Ovary (tissue), 9 donors: ENCODE results near the gene SH3PXD2A. TPM values are rescaled to one million over a fixed set of nuclear protein-coding genes. Genes with fewer than 3 reads are reported as not detected.

Experiments
- DNase-seq, 5 donors: peaks; one replicate each; pipeline ENCODE4 v3.0.0-alpha.2; 2019 to 2020
- H3K27ac ChIP-seq, 2 donors: fragments of 200-600 bp; one replicate each; pipeline versions ENCODE4 v1.5.1 to v1.8.0; 2019 to 2022
- H3K27me3 ChIP-seq: fragments of 200-600 bp; one replicate; pipeline ENCODE4 v1.8.0; 2022
- H3K36me3 ChIP-seq: fragments of 200-600 bp; sonication (generic); one replicate; pipeline ENCODE4 v1.5.1; 2019
- H3K4me1 ChIP-seq: one replicate; pipeline ENCODE4 v1.8.1; 2013; ENCODE audit warnings: mild to moderate bottlenecking, moderate library complexity; ENCODE audit not compliant: insufficient read depth
- H3K4me3 ChIP-seq: fragments of 200-600 bp; sonication (generic); one replicate; pipeline ENCODE4 v1.5.1; 2017
- H3K9me3 ChIP-seq, 2 donors: fragments of 200-600 bp in 1 of 2; sonication (generic) in 1 of 2; one replicate each; pipeline versions ENCODE4 v1.5.1 to v1.8.1; 2013 to 2019; ENCODE audit warnings: mild to moderate bottlenecking in 1 of 2, moderate library complexity in 1 of 2
- CTCF ChIP-seq, 3 donors: fragments of 450-650 bp in 2 of 3; fragments of 200-600 bp in 1 of 3; IDR thresholded peaks; one replicate each; pipeline versions ENCODE4 v1.5.1 to v1.8.0; 2016 to 2022; ENCODE audit warnings: antibody characterized with exemption in 3 of 3, mild to moderate bottlenecking in 1 of 3
- EP300 ChIP-seq: sonication (generic); formaldehyde crosslinking; IDR thresholded peaks from one replicate; pipeline ENCODE4 v1.6.1; 2017; ENCODE audit warnings: antibody characterized with exemption
- POLR2A ChIP-seq: fragments of 450-650 bp; IDR thresholded peaks from one replicate; pipeline ENCODE4 v1.6.1; 2017; ENCODE audit warnings: antibody characterized with exemption, mild to moderate bottlenecking, moderate library complexity
- WGBS, 3 donors: extraction: QIAGEN DNeasy Blood & Tissue Kit in 1 of 3; methylation state at CpG; one replicate each; pipeline versions ENCODE4 v1.1.5 to v1.1.7; 2013 to 2017; 5-methylcytosine and 5-hydroxymethylcytosine counted together
- intact Hi-C, 4 donors: fragments of 100-400 bp; cut with DNase I; formaldehyde crosslinking; loops; one replicate each; pipeline versions ENCODE4 v1.11.0 to v1.15.1; 2022 to 2023
- polyA plus RNA-seq, 2 donors: library from polyadenylated mRNA; stranded (reverse); fragments of 200-250 nt in 1 of 2; fragments of 350-450 nt in 1 of 2; fragmentation: Illumina TruSeq in 1 of 2; extraction: RNeasy Lipid Tissue Mini Kit (QIAGEN cat#74804) in 1 of 2; gene quantifications; one replicate each; pipeline ENCODE4 v1.2.3, GENCODE V29; 2013 to 2014
- total RNA-seq, 7 donors: library from RNA; depleted of rRNA in 2 of 7; stranded (reverse); fragments of >200 nt in 2 of 7; fragmentation: NEBNext Ultra II Directional in 3 of 7; extraction: Animal tissue kit (Norgen Biotek cat#: 25700) in 3 of 7; gene quantifications; one replicate each; pipeline versions ENCODE4 v1.1.0 to v1.2.4, GENCODE V29; 2016 to 2023
- donor health status: DM: no; HTN: no; CAD: no; lungs with moderate emphysema.
- donor health status: DM: no; HTN: no; CAD: no.
- donor health status: Bipolar disorder and iron deficiency.
- donor health status: DM: yes; HTN: yes; CAD: no.
- donor health status: DM: no; HTN: no; CAD: no.
- donor health status: DM: yes; HTN: yes; CAD: no.

The SH3PXD2A gene
- total and polyA plus RNA-seq, 9 donors, result 15.3 to 82.9 (median 52.2) TPM

GRCh38 chr10:103802637-103803353 is 52.6 kb downstream of the SH3PXD2A start:
- intact Hi-C loops, result no loop called here
- no peak for TF ChIP-seq POLR2A
- no peak for TF ChIP-seq EP300
- no peak for TF ChIP-seq CTCF (IDR thresholded peaks at IDR 0.05)
- Histone ChIP-seq H3K27ac (no peak overlapping the region), H3K36me3 (no peaks in the 10 kb centered on the region), H3K27me3 (no peaks in the 10 kb centered on the region), H3K4me1 (no peaks in the 10 kb centered on the region), H3K4me3 (no peak overlapping the region), H3K9me3 (no peaks in the 10 kb centered on the region)
- no peak for DNase-seq
- 81 to 88% (median 87%) methylated on average over 7 of the region's 7 CpGs for WGBS, 3 donors

- Histone ChIP-seq H3K4me3 (no peak overlapping the region), H3K9me3 (no peaks in the 10 kb centered on the region), H3K36me3 (no peaks in the 10 kb centered on the region), H3K27ac (no peak overlapping the region), H3K4me1 (no peaks in the 10 kb centered on the region), H3K27me3 (no peaks in the 10 kb centered on the region)
- no peak for DNase-seq
- intact Hi-C loops, result no loop called here
- WGBS, 3 donors, result 74 to 84% (median 78%) methylated on average over 6 of the region's 6 CpGs
- TF ChIP-seq EP300, result no peak
- TF ChIP-seq CTCF (IDR thresholded peaks at IDR 0.05), result no peak
- TF ChIP-seq POLR2A, result no peak
Measured at GRCh38 chr10:103802081-103802480, 53.3 kb downstream of the SH3PXD2A start.

GRCh38 chr10:103800789-103801540 is 54.4 kb downstream of the SH3PXD2A start:
- TF ChIP-seq POLR2A, result no peak
- no peak for TF ChIP-seq EP300
- TF ChIP-seq CTCF (IDR thresholded peaks at IDR 0.05), result no peak
- H3K9me3 ChIP-seq, result no peaks in the 10 kb centered on the region
- H3K4me1 ChIP-seq, result no peaks in the 10 kb centered on the region
- no peak overlapping the region for H3K27ac ChIP-seq
- no peak for DNase-seq
- H3K4me3 ChIP-seq, result no peak overlapping the region
- WGBS, 3 donors, result 90 to 95% (median 92%) methylated on average over 10 of the region's 10 CpGs
- H3K36me3 ChIP-seq, result no peaks in the 10 kb centered on the region
- no peaks in the 10 kb centered on the region for H3K27me3 ChIP-seq
- intact Hi-C loops, result no loop called here

GRCh38 chr10:103800089-103800488 is 55.3 kb downstream of the SH3PXD2A start:
- H3K27me3 ChIP-seq, result no peaks in the 10 kb centered on the region
- no peak overlapping the region for H3K27ac ChIP-seq
- H3K4me1 ChIP-seq, result no peaks in the 10 kb centered on the region
- no peak overlapping the region for H3K4me3 ChIP-seq
- DNase-seq, result no peak
- H3K36me3 ChIP-seq, result no peaks in the 10 kb centered on the region
- no peaks in the 10 kb centered on the region for H3K9me3 ChIP-seq
- intact Hi-C loops, result no loop called here
- 89 to 96% (median 89%) methylated on average over 3 of the region's 3 CpGs for WGBS, 3 donors
- TF ChIP-seq CTCF (IDR thresholded peaks at IDR 0.05), result no peak
- TF ChIP-seq EP300, result no peak
- TF ChIP-seq POLR2A, result no peak
